DOHH2 (cell line): Measurements from ENCODE around the gene FTO.

Experiments
- EZH2phosphoT487 ChIP-seq: fragments of 200-600 bp; sonication (generic); IDR thresholded peaks from 2 replicates; pipeline ENCODE4 v1.6.1; 2017; ENCODE audit warnings: borderline replicate concordance, mild to moderate bottlenecking, antibody characterized with exemption, low read length, moderate library complexity, mixed read lengths
- TF ChIP-seq, protein P1 (sequence below): fragments of 200-600 bp; sonication (generic); IDR thresholded peaks from one replicate; pipeline ENCODE4 v1.5.1; 2014; ENCODE audit warnings: antibody characterized with exemption, mild to moderate bottlenecking, low read depth, low read length; ENCODE audit not compliant: poor library complexity, severe bottlenecking

DNA sequence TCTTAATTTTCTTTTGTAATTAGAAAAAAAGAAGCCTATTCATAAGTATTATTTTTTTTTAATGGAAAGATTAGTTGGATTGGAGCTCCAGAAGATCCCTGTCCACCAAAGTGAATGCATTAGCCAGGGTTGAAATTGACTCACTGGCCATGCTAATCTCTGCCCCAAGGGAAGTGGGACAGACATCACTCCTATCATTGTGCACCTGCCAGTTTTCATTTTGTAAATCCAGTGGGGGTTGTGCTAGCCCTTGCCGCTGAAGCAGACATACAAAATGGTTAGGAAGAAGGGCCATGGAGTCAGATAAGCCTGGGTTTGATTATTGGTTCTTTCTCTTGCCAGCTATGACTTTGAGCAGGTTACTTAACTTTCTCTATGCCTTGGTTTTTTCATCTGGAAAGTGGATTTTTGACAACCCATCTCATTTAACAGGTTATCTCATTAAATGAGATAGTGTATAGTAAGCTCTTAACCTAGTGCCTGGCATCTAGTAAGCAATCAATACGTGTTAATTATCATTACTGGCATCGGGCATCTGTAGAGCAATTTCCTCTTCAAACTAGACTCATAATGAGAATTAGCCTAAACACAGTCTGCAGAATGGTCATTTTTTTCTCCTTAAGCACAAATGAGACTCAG lies 365.8 kb downstream of the FTO start:
- TF ChIP-seq, protein P1, sequence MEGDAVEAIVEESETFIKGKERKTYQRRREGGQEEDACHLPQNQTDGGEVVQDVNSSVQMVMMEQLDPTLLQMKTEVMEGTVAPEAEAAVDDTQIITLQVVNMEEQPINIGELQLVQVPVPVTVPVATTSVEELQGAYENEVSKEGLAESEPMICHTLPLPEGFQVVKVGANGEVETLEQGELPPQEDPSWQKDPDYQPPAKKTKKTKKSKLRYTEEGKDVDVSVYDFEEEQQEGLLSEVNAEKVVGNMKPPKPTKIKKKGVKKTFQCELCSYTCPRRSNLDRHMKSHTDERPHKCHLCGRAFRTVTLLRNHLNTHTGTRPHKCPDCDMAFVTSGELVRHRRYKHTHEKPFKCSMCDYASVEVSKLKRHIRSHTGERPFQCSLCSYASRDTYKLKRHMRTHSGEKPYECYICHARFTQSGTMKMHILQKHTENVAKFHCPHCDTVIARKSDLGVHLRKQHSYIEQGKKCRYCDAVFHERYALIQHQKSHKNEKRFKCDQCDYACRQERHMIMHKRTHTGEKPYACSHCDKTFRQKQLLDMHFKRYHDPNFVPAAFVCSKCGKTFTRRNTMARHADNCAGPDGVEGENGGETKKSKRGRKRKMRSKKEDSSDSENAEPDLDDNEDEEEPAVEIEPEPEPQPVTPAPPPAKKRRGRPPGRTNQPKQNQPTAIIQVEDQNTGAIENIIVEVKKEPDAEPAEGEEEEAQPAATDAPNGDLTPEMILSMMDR: no peak
- no peak for TF ChIP-seq EZH2phosphoT487
